Stimulated activated CD4-positive, alpha-beta T cell treated with anti-CD3 and anti-CD28 coated beads, Interleukin-1b, Interleukin-23, amount 100 ng/mL, for 4 hours (primary cell): ENCODE data around the gene CDKAL1.
"Not testable (repeated sequence)": the region's sequence is repeated elsewhere in the genome, so short reads cannot be mapped to it uniquely, and the experiment has no call there.

ENCODE experiments used
- DNase-seq, 2 donors: peaks; one replicate each; pipeline ENCODE4 v3.0.0-alpha.2; 2020; ENCODE audit warnings: low read depth in 2 of 2

The CDKAL1 gene

GRCh38 chr6:21024616-21025015 is 490.4 kb downstream of the CDKAL1 start:
- DNase-seq: no peak

- DNase-seq: no peak
Observed at GRCh38 chr6:21026576-21027273, 492.5 kb downstream of the CDKAL1 start.

- DNase-seq: no peak
Observed at GRCh38 chr6:21027507-21027906, 493.2 kb downstream of the CDKAL1 start.

GRCh38 chr6:21031182-21031581 is 496.9 kb downstream of the CDKAL1 start:
- DNase-seq: no peak

GRCh38 chr6:21033084-21033483 is 498.8 kb downstream of the CDKAL1 start:
- no peak for DNase-seq

- no peak for DNase-seq
Observed at GRCh38 chr6:21033575-21034026, 499.3 kb downstream of the CDKAL1 start.

- DNase-seq: no peak
Observed at GRCh38 chr6:21034345-21034744, 500.1 kb downstream of the CDKAL1 start.

GRCh38 chr6:21037453-21037852 is 503.2 kb downstream of the CDKAL1 start:
- no peak for DNase-seq

- DNase-seq: no peak
Observed at GRCh38 chr6:21039926-21040325, 505.7 kb downstream of the CDKAL1 start.

GRCh38 chr6:21045135-21045700 is 511.0 kb downstream of the CDKAL1 start:
- DNase-seq: no peak

GRCh38 chr6:21046276-21046675 is 512.0 kb downstream of the CDKAL1 start:
- no peak for DNase-seq

GRCh38 chr6:21048047-21048446 is 513.8 kb downstream of the CDKAL1 start:
- DNase-seq: no peak

- no peak for DNase-seq
Observed at GRCh38 chr6:21049148-21049547, 514.9 kb downstream of the CDKAL1 start.

- DNase-seq: no peak
Observed at GRCh38 chr6:21049572-21049971, 515.3 kb downstream of the CDKAL1 start.

- no peak for DNase-seq
Observed at GRCh38 chr6:21050935-21051334, 516.7 kb downstream of the CDKAL1 start.

- no peak for DNase-seq
Observed at GRCh38 chr6:21051777-21052176, 517.5 kb downstream of the CDKAL1 start.

GRCh38 chr6:21053612-21054011 is 519.4 kb downstream of the CDKAL1 start:
- no peak for DNase-seq

- DNase-seq: not testable (repeated sequence)
Observed at GRCh38 chr6:21055480-21055879, 521.2 kb downstream of the CDKAL1 start.

GRCh38 chr6:21061892-21062291 is 527.6 kb downstream of the CDKAL1 start:
- no peak for DNase-seq

GRCh38 chr6:21064756-21065340 is 530.6 kb downstream of the CDKAL1 start:
- no peak for DNase-seq

GRCh38 chr6:21067521-21067920 is 533.3 kb downstream of the CDKAL1 start:
- no peak for DNase-seq

- no peak for DNase-seq
Observed at GRCh38 chr6:21070620-21071019, 536.4 kb downstream of the CDKAL1 start.

GRCh38 chr6:21071780-21072468 is 537.7 kb downstream of the CDKAL1 start:
- no peak for DNase-seq
